K562 (cell line): ENCODE results near the gene C12orf60. TPM values are rescaled to one million over a fixed set of nuclear protein-coding genes. Genes with fewer than 3 reads are reported as not detected.

Source experiments
- ATAC-seq: fragments of 200-7000 bp; cut with Tn5 transposase; 3 replicates; pipeline ENCODE4 v1.9.1; 2020; ENCODE audit warnings: moderate library complexity
- BruUV-seq: library from RNA; stranded (reverse); fragments of 400-500 nt; replicated peaks from 2 replicates; lab custom pipeline; 2021; lab: Mats Ljungman, UMichigan
- CTCF ChIA-PET: fragments of 300-600 bp; formaldehyde crosslinking; extraction: SDS; loops from one replicate; lab custom pipeline; 2021; ENCODE audit warnings: low intra/inter-chr PET ratio; lab: Yijun Ruan, JAX
- POLR2A ChIA-PET: fragments of 300-600, 350-650 bp; sonication (Branson Sonifier 250); formaldehyde crosslinking; extraction: SDS; loops from one replicate; lab custom pipeline; 2021; ENCODE audit warnings: antibody characterized with exemption, inconsistent platforms; lab: Yijun Ruan, JAX
- DNase-seq, 4 experiments: peaks; one replicate each; pipeline versions ENCODE4 v3.0.0 to v3.0.0-alpha.2; 2011 to 2018; ENCODE audit warnings: low spot score in 3 of 4, mixed read lengths in 3 of 4; ENCODE audit errors: extremely low read depth in 1 of 4
- FAIRE-seq: peaks from 2 replicates; lab custom pipeline; 2011; peaks lifted over from hg19 to GRCh38; lab: Jason Lieb, UNC
- H2AFZ ChIP-seq: 2 replicates; pipeline ENCODE4 v1.6.0; 2011; ENCODE audit warnings: low read depth, low read length, control low read depth, inconsistent platforms
- H3K27ac ChIP-seq: fragments of 200-600 bp; 3 replicates; pipeline ENCODE4 v1.8.0; 2011; ENCODE audit warnings: low read depth, mild to moderate bottlenecking, control low read depth, inconsistent platforms, low read length, moderate library complexity, mixed read lengths; ENCODE audit errors: extremely low read depth
- H3K27me3 ChIP-seq, 2 experiments: fragments of 300-600 bp in 1 of 2; 2 replicates in 1 of 2; 3 replicates in 1 of 2; pipeline versions ENCODE4 v1.6.0 to v1.8.0; 2011; ENCODE audit warnings: inconsistent platforms in 2 of 2, low read length in 2 of 2, mild to moderate bottlenecking in 1 of 2, mixed read lengths in 1 of 2, moderate library complexity in 1 of 2; ENCODE audit not compliant: control insufficient read depth in 2 of 2, insufficient read depth in 2 of 2
- H3K36me3 ChIP-seq: fragments of 300-600 bp; 3 replicates; pipeline ENCODE4 v1.8.0; 2011; ENCODE audit warnings: mild to moderate bottlenecking, low read length, inconsistent platforms; ENCODE audit not compliant: control insufficient read depth, insufficient read depth
- H3K4me1 ChIP-seq, 2 experiments: fragments of 200-600 bp in 1 of 2; replicated peaks in 1 of 2; 2 replicates in 1 of 2; 3 replicates in 1 of 2; pipeline versions ENCODE4 v1.5.1 to v1.8.0; 2011; ENCODE audit warnings: inconsistent platforms in 2 of 2, low read length in 2 of 2, mild to moderate bottlenecking in 1 of 2, mixed read lengths in 1 of 2, moderate library complexity in 1 of 2; ENCODE audit not compliant: control insufficient read depth in 2 of 2, insufficient read depth in 2 of 2
- H3K4me2 ChIP-seq: 2 replicates; pipeline ENCODE4 v1.6.1; 2011; ENCODE audit warnings: low read length, control low read depth, inconsistent platforms, mixed read lengths; ENCODE audit not compliant: insufficient read depth
- H3K4me3 ChIP-seq: fragments of 200-600 bp; sonication (generic), shearing (Covaris generic); 2 replicates; pipeline ENCODE4 v1.5.1; 2016; ENCODE audit warnings: control low read depth, inconsistent platforms
- H3K79me2 ChIP-seq: fragments of 200-600 bp; 3 replicates; pipeline ENCODE4 v1.8.0; 2011; ENCODE audit warnings: low read length, inconsistent platforms; ENCODE audit not compliant: control insufficient read depth, insufficient read depth
- H3K9ac ChIP-seq, 2 experiments: 2 replicates each; pipeline versions ENCODE4 v1.6.0 to v1.6.1; 2011; ENCODE audit warnings: low read depth in 2 of 2, low read length in 2 of 2, control low read depth in 1 of 2, inconsistent platforms in 1 of 2, mild to moderate bottlenecking in 1 of 2, mixed read lengths in 1 of 2; ENCODE audit not compliant: insufficient read depth in 1 of 2
- H3K9me1 ChIP-seq: one replicate; pipeline ENCODE4 v1.6.0; 2011; ENCODE audit warnings: inconsistent platforms, mild to moderate bottlenecking, low read length, moderate library complexity; ENCODE audit not compliant: control insufficient read depth, insufficient read depth
- H3K9me3 ChIP-seq: replicated peaks from 2 replicates; pipeline ENCODE4 v1.5.1; 2011; ENCODE audit warnings: low read depth, low read length, inconsistent platforms; ENCODE audit not compliant: control insufficient read depth, insufficient read depth
- H4K20me1 ChIP-seq: replicated peaks from 2 replicates; pipeline ENCODE4 v1.6.1; 2011; ENCODE audit warnings: low read length, inconsistent platforms, mixed read lengths; ENCODE audit not compliant: control insufficient read depth, insufficient read depth
- C11orf30 ChIP-seq: fragments of 450-650 bp; IDR thresholded peaks from 2 replicates; pipeline ENCODE4 v1.6.1; 2016; ENCODE audit warnings: low read depth, mild to moderate bottlenecking
- ILK ChIP-seq: fragments of 450-650 bp; IDR thresholded peaks from 2 replicates; pipeline ENCODE4 v1.6.1; 2016; ENCODE audit warnings: missing genetic modification characterization, low read depth, mild to moderate bottlenecking, missing compliant biosample characterization, moderate library complexity, borderline replicate concordance
- MAFF ChIP-seq: IDR thresholded peaks from 2 replicates; pipeline ENCODE4 v1.6.1; 2012; ENCODE audit warnings: low read length, improper control_type of control experiment
- MAFG ChIP-seq: fragments of 450-650 bp; conservative IDR thresholded peaks from 2 replicates; pipeline ENCODE4 v1.6.1; 2016; ENCODE audit warnings: missing genetic modification characterization, missing compliant biosample characterization
- MAFK ChIP-seq: IDR thresholded peaks from 2 replicates; pipeline ENCODE4 v1.6.1; 2011; ENCODE audit warnings: low read length, improper control_type of control experiment
- PPARD ChIP-seq: fragments of 250-450 bp; sonication (Bioruptor Pico); IDR thresholded peaks from 2 replicates; pipeline ENCODE4 v1.8.0; 2022; ENCODE audit warnings: inconsistent platforms, mild to moderate bottlenecking, moderate library complexity
- ZNF316 ChIP-seq: fragments of 450-650 bp; IDR thresholded peaks from 2 replicates; pipeline ENCODE4 v1.6.1; 2016
- WGBS: fragments of 100-300 bp; shearing (Covaris generic); methylation state at CpG from one replicate; pipeline ENCODE4 v1.1.6; 2016; ENCODE audit warnings: low coverage, mixed read lengths; ENCODE audit not compliant: insufficient coverage; ENCODE audit errors: missing lambda C conversion rate; 5-methylcytosine and 5-hydroxymethylcytosine counted together
- in situ Hi-C: fragments of 300-500 bp; cut with MboI; formaldehyde crosslinking; loops from 4 replicates; pipeline ENCODE4 v1.15.0; 2018; ENCODE audit warnings: inconsistent platforms, mixed read lengths
- intact Hi-C: fragments of 100-400 bp; cut with micrococcal nuclease; formaldehyde crosslinking; loops from 2 replicates; pipeline ENCODE4 v1.14.2; 2022
- polyA plus RNA-seq, 8 experiments: library from polyadenylated mRNA; depleted of rRNA in 4 of 8; stranded (reverse) in 5 of 8; unstranded in 3 of 8; fragments of >200 nt; fragmentation: Nextera tagmentation in 2 of 8; fragmentation: Illumina TruSeq in 1 of 8; extraction: Ambion mirVana in 2 of 8; extraction: Trizol in 1 of 8; gene quantifications; 2 replicates each; pipeline versions ENCODE4 v1.2.1 to v1.2.3, GENCODE V29; 2011 to 2014; ENCODE audit warnings: inconsistent platforms in 1 of 8, missing spikeins in 1 of 8
- total RNA-seq, 7 experiments: library from RNA; depleted of rRNA in 6 of 7; stranded (reverse); fragments of >200 nt in 6 of 7; fragmentation: Illumina TruSeq in 2 of 7; extraction: Trizol in 2 of 7; gene quantifications; 2 replicates each; pipeline versions ENCODE4 v1.2.1 to v1.2.3, GENCODE V29; 2011 to 2021; ENCODE audit warnings: low replicate concordance in 1 of 7

Gene C12orf60
- total and polyA plus RNA-seq, 9 of the 15 experiments (the other 6 are each of a cell fraction or from before 2014, with no cell fraction given), result 0.41 to 4.4 (median 2.5) TPM

GRCh38 chr12:14768823-14769405 lies 34.6 kb upstream of the C12orf60 start:
- ChIA-PET POLR2A (no interaction called here), CTCF (no interaction called here)
- H3K36me3 ChIP-seq, result no peaks in the 10 kb centered on the region
- H3K27me3 ChIP-seq, result peaks cover 0 to 6% of the 10 kb centered on the region in 2 experiments; a peak in 1 of 5 replicates
- no peak overlapping the region for H2AFZ ChIP-seq
- no peak overlapping the region for H3K9ac ChIP-seq
- H3K9me3 ChIP-seq, result no peaks in the 10 kb centered on the region
- no peak overlapping the region for H3K4me2 ChIP-seq
- H3K9me1 ChIP-seq, result no peaks in the 10 kb centered on the region
- intact Hi-C loops (no loop called here), in situ Hi-C loops (no loop called here)
- H4K20me1 ChIP-seq, result no peaks in the 10 kb centered on the region
- no TSS peak for BruUV-seq
- no peak overlapping the region for H3K27ac ChIP-seq
- 44% methylated on average over 10 of the region's 16 CpGs for WGBS
- DNase-seq (no peak), ATAC-seq (no peak), FAIRE-seq (no peak)
- no peaks in the 10 kb centered on the region; a peak in 1 of 5 replicates for H3K4me1 ChIP-seq
- TF ChIP-seq MAFG (peak; percentile 65), PPARD (no peak), C11orf30 (peak; percentile 62), ILK (tag) (no peak), ZNF316 (peak; percentile 80), MAFF (peak; percentile 84), MAFK (peak; percentile 81)
- H3K79me2 ChIP-seq, result no peaks in the 10 kb centered on the region
- H3K4me3 ChIP-seq, result no peak overlapping the region
